Measurements from ENCODE around the gene CTCF.
A peak's percentile ranks its signal among the peaks of the same experiment; 100 is the strongest.

The CTCF gene

DNA sequence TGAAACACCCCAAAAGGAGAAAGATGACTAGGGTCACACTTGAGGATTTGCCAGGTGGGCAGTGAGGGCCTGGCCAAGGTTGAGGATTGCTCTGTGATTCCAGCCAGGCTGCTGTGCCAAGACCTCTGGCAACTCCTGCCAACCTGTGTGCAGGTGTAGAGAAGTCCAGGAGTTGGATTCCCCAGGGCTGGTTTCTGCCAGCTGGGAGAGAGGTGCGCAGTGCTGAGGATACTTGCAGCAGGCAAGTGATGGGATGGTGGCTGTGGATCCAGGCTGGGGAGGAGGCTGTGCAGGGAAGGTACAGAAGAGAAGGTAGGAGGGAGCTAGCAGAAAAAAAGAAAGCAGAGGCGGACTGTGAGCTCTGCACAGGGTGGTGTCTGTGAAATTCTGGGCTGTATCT lies 27.1 kb upstream of the CTCF start:
- no peak for DNase-seq

DNA sequence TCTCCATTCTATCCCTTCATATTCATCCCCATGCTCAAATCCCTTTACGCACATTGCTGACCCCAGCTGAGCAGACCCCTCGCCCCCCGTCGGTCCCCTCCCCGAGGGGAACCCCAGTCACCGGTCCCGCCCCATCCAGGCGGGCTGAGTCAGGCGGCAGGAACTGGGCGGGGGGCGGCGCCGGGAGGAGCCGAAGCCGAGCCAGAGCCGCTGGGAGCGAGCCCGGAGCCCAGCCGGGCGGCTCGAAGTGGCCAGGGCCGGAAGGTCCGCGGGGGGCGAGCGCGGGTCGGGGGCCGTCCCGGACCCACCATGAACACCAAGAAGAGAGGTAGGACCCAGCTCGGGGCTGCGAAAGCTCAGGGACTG lies 25.1 kb upstream of the CTCF start:
- no peak for DNase-seq

DNA sequence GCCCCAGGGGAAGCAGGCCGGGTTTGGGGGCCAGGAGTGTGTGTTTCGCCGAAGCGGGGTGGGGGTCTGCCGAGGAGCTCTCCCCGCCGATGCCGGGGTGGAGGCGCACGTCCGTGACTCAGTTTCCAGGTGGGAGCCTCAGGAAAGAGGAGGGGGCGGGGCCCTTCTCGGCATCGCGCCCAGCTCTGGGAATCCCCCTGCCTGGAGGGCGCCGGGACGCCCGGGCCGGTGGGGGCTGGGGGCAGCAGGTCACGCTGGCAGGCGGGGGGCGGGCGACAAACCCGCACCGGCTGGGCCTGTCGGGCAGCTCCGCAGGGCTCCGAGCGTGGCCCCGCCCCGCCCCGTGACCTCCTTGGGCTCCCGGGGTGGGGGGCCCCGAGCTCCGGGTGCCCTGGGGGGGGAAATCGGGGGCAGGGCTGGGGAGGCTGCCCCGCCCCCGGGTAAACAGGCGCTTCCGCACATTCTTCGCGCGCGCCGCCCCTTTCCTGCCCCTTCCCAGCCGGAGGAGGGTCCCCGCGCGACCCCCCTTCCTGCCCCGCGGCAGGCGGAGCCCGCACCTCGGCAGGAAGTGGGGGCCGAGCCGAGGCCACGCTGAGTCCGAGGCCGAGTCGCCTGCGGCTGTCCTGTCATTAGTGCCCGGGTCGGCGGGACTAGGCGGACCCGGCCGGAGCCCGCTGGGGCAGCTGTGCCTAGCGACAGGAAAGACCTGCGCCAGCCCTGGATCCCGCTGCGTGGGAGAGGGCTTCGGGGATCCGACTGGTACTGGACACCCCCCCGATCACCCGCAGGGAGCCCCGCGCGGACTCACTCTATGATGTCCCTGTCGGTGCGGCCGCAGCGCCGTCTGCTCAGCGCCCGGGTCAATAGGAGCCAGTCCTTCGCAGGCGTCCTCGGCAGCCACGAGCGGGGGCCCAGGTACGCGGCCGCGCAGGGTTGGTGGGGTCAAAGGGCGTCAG lies 24.4 kb upstream of the CTCF start:
- DNase-seq = no peak

DNA sequence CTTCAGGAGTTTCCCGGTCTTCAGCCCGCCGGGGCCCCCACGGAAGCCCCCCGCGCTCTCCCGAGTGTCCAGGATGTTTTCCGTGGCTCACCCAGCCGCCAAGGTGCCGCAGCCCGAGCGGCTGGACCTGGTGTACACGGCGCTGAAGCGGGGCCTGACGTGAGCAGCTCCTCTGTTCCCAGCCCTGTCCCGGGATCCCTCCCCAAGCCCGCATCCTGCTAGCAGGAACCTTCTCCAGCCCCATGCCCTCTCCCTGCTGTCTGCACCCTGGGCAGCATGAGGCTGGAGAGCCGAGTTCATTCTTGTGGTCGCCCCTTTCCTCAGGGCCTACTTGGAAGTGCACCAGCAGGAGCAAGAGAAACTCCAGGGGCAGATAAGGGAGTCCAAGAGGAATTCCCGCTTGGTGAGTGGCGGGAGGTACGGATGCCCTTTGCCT lies 23.6 kb upstream of the CTCF start:
- no peak for DNase-seq

DNA sequence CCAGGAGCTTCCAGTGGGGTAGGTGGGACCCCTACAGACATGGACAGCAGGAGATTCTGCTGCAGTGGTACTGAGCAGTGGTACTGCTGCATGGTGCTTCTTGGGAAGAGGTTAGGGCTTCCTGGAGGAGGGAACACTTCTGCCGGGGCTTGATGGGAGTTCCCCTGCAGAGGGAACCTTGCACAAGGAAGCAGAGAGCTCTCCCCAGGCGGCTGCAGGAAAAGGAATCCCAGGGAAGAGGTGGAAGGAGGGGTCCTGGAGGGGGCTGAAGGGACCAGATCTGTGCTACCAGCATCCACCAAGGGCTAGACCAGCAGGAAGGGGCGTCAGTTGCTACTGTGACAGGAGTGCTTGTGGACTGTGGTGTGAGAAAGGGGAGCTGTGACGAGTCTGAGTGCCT lies 23.1 kb upstream of the CTCF start:
- DNase-seq = no peak

DNA sequence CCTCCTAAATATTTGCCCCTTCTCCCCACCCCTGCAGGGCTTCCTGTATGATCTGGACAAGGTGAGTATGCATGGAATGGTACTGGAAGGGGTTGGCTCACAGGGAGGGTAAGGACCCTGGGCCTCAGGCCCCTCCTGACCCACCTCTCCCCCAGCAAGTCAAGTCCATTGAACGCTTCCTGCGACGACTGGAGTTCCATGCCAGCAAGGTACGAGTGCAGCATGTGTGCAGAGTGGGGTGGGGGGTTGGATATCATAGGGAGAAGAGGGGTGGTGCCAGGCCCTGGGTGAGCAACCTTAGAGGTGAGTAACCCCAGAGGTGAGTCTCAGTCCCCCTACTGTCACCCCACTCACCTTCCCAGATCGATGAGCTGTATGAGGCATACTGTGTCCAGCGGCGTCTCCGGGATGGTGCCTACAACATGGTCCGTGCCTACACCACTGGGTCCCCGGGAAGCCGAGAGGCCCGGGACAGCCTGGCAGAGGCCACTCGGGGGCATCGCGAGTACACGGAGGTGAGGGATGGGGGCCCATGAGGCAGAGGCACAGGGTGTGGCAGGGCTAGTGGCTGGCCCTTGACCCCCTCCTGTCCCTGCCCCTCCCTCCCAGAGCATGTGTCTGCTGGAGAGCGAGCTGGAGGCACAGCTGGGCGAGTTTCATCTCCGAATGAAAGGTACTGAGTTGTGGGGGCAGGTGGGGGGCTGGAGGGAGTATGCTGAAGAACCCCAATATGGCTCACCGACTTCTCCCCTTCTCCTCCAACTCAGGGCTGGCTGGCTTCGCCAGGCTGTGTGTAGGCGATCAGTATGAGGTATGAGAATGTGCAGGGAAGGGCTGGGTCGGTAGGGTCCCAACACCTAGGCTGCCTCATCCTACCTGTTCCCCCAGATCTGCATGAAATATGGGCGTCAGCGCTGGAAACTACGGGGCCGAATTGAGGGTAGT lies 22.4 kb upstream of the CTCF start:
- DNase-seq = no peak

DNA sequence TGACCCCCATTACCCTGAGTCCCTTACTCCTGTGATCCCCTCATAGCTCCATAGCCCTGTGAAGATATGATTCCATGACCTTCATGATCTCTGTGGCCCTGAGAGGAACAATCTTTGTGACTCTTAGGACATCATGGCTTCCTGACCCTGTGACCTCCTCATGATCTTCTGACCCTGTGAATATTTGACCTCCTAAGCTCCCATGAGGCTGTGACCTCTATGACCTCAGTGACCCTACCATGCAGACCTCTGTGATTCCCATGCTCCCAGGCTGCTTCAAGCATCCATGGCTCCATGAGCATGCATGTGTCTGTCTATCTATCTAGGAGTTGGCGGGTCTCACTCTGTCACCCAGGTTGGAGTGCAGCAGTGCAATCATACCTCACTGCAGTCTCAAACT lies 21.6 kb upstream of the CTCF start:
- DNase-seq = no peak

DNA sequence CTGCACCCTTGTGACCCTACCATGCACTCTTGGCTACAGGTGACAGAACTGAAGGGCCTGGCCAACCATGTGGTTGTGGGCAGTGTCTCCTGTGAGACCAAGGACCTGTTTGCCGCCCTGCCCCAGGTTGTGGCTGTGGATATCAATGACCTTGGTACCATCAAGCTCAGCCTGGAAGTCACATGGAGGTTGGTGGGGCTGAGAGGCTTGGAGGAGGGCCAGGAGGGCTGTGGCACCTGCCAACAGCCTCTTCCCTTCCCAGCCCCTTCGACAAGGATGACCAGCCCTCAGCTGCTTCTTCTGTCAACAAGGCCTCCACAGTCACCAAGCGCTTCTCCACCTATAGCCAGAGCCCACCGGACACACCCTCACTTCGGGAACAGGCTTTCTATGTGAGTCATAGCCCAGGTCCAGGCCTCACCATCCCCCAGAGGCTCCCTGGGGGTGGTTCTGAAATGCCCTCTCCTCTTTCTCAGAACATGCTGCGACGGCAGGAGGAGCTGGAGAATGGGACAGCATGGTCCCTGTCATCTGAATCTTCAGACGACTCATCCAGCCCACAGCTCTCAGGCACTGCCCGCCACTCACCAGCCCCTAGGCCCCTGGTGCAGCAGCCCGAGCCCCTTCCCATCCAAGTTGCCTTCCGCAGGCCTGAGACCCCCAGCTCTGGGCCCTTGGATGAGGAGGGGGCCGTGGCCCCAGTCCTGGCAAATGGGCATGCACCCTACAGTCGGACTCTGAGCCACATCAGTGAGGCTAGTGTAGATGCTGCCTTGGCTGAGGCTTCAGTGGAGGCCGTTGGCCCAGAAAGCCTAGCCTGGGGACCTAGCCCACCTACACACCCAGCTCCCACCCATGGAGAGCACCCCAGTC lies 20.7 kb upstream of the CTCF start:
- DNase-seq = peak; percentile 57

DNA sequence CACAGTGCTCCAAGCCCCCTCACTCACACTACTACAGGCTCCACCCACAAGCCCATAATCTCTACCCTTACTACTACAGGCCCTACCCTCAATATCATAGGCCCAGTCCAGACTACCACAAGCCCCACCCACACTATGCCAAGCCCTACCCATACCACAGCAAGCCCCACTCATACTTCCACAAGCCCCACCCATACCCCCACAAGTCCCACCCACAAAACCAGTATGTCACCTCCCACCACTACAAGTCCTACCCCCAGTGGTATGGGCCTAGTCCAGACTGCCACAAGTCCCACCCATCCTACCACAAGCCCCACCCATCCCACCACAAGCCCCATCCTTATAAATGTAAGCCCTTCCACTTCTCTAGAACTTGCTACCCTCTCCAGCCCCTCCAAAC lies 19.9 kb upstream of the CTCF start:
- no peak for DNase-seq

DNA sequence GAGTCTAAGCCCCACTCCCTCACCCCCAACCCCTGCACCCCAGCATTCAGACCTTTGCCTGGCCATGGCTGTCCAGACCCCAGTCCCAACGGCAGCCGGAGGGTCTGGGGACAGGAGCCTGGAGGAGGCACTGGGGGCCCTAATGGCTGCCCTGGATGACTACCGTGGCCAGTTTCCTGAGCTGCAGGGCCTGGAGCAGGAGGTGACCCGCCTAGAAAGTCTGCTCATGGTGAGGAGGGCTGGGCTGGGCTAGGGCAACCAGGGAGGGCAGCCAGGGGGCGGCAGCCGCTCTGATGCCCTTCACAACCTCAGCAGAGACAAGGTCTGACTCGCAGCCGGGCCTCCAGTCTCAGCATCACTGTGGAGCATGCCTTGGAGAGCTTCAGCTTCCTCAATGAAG lies 19.3 kb upstream of the CTCF start:
- no peak for DNase-seq

DNA sequence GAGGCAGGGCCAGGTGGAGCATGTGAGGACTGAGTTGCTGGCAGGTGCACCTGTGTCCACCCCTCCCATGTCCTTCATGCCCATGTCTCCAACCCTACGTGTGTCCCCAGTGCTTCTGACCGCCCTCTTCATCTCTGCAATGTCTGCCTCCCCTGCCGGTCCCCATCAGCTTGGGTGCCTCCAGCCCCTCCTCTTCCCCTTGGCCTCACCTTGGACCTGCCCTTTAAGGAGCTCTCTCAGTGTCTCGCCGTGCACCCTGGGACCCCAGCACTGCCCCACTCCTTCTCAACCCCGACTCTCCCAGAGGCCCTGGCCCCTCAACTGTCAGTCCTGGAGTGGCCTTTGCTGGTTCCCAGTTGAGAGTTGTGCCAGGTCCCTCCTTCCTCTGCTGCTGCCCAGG lies 18.7 kb upstream of the CTCF start:
- DNase-seq = no peak

DNA sequence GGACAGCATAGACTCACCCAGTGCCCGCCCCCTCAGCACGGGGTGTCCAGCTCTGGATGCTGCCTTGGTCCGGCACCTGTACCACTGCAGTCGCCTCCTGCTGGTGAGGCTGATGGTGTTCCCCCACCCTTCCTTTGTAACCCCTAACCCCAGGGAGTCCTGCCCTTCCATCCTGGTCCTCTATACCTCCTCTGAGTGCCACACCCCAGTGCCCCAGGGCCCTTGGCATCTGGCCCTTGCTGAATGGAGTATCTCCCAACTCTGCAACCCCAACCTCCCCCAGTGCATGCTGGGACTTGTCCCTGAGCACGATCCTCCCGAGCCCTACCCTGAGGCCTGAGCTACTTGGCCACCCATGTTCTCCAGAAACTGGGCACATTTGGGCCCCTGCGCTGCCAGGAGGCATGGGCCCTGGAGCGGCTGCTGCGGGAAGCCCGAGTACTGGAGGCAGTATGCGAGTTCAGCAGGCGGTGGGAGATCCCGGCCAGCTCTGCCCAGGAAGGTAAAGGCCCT lies 17.9 kb upstream of the CTCF start:
- no peak for DNase-seq

DNA sequence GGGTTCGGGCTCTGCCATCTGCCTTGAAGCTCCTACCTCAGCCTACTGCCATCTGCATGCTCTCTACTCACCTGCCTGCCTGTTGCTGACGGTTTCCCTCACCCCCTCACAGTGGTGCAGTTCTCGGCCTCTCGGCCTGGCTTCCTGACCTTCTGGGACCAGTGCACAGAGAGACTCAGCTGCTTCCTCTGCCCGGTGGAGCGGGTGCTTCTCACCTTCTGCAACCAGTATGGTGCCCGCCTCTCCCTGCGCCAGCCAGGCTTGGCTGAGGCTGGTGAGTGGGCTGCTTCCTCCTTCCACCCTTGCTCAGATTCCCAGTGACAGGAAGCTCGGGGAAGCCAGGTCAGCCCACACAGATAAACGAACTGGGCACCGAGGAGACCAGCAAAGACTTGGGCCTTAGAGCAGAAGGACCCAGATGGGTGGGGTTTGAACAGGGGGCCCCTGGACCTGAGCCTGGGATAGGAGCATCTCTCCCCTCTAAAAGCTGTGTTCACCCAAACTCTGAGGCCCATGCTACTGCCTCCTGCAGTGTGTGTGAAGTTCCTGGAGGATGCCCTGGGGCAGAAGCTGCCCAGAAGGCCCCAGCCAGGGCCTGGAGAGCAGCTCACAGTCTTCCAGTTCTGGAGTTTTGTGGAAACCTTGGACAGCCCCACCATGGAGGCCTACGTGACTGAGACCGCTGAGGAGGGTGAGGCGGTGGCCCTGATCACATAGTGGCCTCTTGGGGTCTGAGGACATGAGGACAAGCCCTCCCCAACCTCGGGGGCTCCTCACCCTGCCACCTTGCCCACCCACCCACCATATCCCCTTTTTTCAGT lies 17.3 kb upstream of the CTCF start:
- DNase-seq = no peak

DNA sequence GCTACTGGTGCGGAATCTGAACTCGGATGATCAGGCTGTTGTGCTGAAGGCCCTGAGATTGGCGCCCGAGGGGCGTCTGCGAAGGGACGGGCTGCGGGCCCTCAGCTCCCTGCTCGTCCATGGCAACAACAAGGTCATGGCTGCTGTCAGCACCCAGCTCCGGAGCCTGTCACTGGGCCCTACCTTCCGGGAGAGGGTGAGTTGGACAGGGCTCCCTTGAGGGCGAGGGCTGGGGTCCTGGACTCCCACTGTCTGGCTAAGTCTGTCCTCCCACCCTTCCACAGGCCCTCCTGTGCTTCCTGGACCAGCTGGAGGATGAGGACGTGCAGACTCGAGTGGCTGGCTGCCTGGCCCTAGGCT lies 16.7 kb upstream of the CTCF start:
- no peak for DNase-seq

DNA sequence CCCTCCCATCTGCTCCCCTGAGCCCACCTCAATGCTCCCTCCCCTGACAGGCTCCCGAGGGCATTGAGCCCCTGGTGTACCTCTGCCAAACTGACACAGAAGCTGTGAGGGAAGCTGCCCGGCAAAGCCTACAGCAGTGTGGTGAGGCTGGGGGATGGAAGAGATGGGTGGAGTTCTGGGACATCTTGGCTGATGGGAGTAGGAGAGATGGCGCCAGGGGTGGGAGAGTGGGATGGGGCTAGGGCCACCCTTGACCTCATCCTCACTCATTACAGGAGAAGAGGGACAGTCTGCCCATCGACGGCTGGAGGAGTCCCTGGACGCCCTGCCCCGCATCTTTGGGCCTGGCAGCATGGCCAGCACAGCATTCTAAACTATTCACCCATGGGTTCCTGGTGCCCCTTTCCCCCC lies 16.2 kb upstream of the CTCF start:
- DNase-seq = no peak

DNA sequence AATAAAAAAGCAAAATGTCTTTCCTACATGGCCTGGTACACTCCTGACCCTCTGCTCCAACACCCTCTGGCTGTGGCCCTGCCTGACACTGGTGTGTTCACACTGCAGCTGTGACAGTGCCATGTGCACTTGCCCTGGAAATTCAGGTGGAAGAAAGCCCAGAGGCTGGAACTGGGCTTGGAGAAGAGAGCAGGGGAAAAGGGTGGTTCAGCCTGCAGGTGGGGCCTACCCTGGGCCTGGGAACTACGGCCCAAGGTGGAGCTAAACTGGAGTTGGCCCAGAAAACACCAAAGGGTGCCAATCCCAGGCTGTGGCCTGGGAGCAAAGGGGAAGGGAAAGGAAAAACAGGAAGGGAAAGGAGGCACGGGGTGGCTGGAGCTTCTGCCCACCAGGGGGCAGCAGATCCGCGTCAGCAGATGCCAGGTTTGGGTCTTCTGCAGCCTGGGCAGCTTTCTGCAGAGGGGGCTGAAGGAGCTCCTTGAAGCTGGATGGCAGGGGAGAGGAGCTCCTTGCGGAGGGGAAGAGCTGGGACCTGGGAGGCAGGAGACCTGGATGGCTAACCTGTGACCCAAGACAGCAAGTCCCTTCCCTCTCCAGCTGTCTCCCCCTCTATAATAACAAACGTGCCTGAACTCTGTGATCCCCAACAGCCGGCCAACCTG lies 15.4 kb upstream of the CTCF start:
- peak; percentile 28 for DNase-seq

DNA sequence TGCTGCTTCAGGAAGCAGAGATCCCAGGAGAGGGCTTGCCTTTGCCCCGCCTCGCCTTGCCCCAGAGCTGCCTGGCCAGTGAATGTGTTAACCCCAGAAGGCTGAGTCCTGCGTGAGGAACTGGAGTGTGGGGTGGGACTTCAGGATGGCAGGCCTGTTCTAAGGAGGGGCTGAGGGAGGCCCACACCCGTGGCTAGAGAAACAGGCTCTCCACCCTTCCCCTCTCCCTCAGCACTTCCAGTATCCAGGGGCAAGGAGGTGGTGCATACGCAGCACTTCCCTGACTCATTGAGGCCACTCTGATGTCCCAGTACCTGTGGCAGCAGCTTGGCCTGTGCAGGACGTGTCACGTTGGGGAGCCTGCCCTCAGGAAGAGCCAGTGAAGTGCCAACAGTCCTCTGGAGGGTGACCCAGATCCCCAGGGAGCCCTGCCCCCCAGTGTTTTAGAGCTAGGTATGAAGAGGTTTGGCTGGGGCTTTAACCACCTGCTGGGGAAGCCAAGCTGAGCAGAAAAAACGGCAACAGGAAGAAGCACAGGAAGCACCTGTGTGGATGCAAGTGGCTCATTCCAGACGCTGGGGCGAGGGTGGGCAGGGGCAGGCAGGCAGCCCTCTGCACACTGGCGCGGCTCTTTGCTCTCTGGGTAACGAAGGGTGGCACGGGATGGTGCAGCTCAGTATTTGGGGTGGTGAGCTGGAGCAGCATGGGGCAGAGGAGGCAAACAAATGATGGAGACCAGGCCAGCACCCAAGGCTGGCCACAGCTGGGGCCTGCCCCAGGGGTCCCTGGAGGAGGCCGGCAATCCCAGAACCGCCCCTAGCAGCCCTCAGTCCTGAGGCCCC lies 14.7 kb upstream of the CTCF start:
- DNase-seq = no peak

DNA sequence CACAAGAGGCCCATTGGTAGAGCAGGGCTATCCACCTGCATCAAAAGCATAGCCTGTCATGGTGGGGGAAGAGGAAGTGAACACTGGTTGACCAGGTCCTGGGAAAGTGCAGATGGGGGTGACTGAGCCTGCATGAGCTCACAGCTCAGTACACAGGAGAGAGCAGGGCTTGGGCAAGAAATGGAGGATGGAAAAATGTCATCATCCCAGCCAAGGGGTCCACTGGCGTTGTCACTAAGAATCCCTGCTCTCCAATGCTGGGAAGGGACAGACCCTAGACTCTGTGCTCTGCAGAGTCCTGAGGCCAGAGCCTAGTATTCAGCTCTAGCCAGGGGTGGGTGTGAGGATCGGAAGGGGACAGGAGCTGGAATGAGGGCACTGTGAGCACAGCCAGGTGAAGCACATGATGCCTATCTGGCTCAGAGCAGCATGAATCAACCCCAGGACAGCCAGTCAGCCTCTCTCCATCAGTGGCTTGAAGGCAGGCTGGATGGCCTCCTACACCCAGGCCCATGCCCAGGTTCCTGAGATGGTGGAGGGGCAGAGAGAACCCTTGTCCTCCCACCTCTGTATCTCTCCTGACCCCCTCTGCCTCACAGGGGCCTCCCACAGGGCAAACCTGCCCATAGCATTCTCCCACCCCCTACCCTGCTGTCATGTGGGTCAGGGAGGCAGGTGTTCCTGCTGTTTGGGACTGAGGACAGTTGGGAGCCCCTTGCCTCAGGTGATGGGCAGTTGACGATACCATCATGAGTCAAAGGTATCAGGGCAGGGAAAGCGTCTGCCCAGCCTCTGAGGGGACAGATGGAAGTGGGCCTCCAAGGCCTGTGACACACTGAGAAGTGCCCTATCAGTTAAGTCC lies 13.8 kb upstream of the CTCF start:
- DNase-seq = no peak

DNA sequence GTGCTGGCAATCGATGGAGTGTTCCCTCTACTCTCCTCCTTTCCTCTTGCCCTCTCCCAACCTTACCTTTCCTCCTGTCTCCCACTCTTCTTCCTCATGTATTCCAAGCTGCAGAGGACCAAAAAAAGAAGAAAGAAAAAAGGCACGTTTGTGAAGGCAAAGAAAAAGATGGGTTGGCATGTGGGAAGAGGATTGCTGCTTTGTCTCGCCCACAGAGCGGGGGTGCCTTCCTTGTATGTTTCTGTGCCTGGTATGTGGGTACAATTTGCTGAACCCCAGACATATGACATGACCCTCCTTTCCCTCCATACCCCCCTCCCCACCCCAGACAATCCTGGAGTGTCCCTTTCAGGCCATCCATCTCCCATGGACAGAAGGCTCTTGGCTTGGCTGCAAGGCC lies 13.1 kb upstream of the CTCF start:
- no peak for DNase-seq

Data from NCI-H1092 treated with DMSO at 0.1 percent for 48 hours (cell line).